ENCODE results near the gene ZNF280C. TPM values are rescaled to one million over a fixed set of nuclear protein-coding genes. Genes with fewer than 3 reads are reported as not detected.

ZNF280C gene
- total and polyA plus RNA-seq, 8 donors: 0.61 to 17.5 (median 2.3) TPM

DNA sequence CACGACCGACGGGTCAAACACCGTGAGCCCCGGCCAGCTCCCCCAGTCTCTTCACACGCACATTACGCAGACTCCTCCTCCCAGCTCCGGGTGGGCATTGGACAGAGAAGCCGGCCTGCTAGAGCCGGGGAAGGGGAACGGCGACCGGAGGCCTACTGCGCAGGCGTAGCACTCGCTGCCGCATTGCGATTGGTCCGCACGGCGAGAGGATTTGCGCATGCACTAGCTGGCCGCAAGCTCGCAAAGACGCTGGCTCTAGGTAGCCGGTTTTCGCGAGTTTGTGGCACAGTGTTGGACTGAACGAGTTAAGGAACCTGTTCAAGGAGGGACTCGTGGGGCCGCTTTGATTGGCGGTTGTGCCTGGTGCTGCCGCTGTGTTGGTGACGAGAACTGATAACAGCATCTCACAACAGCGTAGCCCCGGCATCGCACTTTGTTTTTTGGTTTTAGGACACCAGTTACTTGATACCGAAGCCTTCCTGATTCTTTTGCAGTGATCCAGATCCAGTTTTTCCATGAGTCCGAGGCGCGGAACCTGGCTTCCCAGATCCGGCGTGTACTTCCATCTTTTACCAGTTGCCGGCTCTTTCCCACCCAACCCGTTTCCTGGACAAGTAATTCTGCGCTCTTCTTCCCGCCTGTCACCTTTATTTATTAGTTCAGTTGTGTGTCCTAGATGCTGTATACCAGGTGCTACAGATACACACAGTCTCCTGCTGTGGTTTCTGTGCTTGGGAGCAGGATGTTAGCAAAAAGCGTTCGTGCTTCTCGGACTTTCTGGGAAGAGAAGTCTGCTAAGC lies 102.8 kb downstream of the ZNF280C start, which contains the start of gene AIFM1:
Gene AIFM1 (minus strand): TSS at position 139 of the 800 bp plus-strand sequence. CDS start 185 bp downstream, outside the sequence.
- 0 to 47% (median 4%) methylated on average over 17 to 50 of the region's 50 CpGs for WGBS, 5 donors

DNA sequence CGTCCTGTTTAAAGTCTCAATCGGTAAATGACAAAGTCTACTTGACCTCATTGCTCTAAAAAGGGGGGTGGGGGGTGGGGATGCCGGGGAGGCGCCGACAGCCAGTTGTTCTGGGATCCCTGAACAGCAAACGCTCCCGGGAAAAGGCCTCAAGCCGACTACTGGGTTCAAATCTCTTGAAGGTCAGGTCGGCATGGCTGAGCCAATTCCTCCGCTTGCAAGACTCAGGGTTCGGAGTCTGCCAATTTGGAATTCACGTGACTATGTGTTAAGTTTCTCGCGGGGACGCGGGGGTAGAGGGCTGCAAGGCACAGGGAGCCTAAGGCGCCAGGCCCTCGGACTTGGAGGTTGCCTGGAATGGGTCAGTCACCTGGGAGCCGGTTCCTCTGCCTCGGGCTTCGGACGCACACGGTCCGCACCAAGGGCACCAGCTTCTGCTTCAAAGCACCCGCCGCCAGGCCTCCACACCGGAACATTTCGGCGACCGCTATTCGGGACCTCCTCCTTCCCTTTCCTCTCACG lies 103.5 kb downstream of the ZNF280C start:
- peak overlapping the region; percentile 53 to 60 (median 56) for H3K4me3 ChIP-seq
- 0 to 39% (median 12%) methylated on average over 21 to 32 of the region's 32 CpGs for WGBS, 5 donors
- H3K27me3 ChIP-seq: no peaks in the 10 kb centered on the region
- no peak for TF ChIP-seq POLR2A (IDR thresholded peaks at IDR 0.05)
- TF ChIP-seq POLR2AphosphoS5 (IDR thresholded peaks at IDR 0.05): no peak
- TF ChIP-seq, protein P1, sequence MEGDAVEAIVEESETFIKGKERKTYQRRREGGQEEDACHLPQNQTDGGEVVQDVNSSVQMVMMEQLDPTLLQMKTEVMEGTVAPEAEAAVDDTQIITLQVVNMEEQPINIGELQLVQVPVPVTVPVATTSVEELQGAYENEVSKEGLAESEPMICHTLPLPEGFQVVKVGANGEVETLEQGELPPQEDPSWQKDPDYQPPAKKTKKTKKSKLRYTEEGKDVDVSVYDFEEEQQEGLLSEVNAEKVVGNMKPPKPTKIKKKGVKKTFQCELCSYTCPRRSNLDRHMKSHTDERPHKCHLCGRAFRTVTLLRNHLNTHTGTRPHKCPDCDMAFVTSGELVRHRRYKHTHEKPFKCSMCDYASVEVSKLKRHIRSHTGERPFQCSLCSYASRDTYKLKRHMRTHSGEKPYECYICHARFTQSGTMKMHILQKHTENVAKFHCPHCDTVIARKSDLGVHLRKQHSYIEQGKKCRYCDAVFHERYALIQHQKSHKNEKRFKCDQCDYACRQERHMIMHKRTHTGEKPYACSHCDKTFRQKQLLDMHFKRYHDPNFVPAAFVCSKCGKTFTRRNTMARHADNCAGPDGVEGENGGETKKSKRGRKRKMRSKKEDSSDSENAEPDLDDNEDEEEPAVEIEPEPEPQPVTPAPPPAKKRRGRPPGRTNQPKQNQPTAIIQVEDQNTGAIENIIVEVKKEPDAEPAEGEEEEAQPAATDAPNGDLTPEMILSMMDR (IDR thresholded peaks at IDR 0.05): no peak
- no peak for TF ChIP-seq EP300 (IDR thresholded peaks at IDR 0.05)
- H3K9me3 ChIP-seq: no peaks in the 10 kb centered on the region
- H3K4me1 ChIP-seq: peaks cover 0 to 37% (median 18%) of the 10 kb centered on the region in 4 donors
- intact Hi-C loops (cut with DNase I; ENCODE audit: low total_unique reads): no loop called here
- DNase-seq: no peak
- H3K36me3 ChIP-seq: no peaks in the 10 kb centered on the region
- H3K27ac ChIP-seq: peak overlapping the region; percentile 83 to 92 (median 91)

More for the DNA sequence above, 102.8 kb downstream of the ZNF280C start, which contains the start of gene AIFM1:
- DNase-seq: peak; percentile 90 to 97
- no peaks in the 10 kb centered on the region for H3K27me3 ChIP-seq
- peaks cover 0 to 40% (median 21%) of the 10 kb centered on the region in 4 donors for H3K4me1 ChIP-seq
- intact Hi-C loops (cut with DNase I; ENCODE audit: low total_unique reads): no loop called here
- no peaks in the 10 kb centered on the region for H3K9me3 ChIP-seq
- no peaks in the 10 kb centered on the region for H3K36me3 ChIP-seq
- H3K4me3 ChIP-seq: peak within 1 kb of the TSS; percentile 53 to 60 (median 56)
- H3K27ac ChIP-seq: peak within 1 kb of the TSS; percentile 83 to 92 (median 91)
- TF ChIP-seq EP300 (IDR thresholded peaks at IDR 0.05) (no peak), POLR2AphosphoS5 (IDR thresholded peaks at IDR 0.05) (peak; percentile 57 to 73 (median 71)), POLR2A (IDR thresholded peaks at IDR 0.05) (peak in 1 of 4 donors; percentile 14)
- TF ChIP-seq, protein P1 (IDR thresholded peaks at IDR 0.05): no peak

DNA sequence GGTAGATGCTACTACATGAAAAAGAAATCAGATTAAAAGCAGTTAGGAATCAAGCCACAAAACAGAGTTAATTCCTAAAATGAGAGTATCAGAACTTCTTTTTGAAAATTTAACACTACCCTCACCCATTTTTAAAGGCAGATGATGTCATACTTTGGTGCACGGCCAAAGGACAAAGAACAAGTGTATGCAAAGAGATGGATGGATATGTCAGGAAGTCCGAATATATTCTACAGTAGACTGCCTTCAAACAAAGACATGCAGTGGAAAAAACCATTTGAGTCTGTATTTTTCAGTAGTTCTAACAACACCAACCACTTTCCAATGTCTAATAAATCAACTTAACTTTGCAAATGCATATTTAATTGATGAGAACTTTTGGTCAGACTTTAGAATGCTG lies 105.3 kb downstream of the ZNF280C start:
- no peak overlapping the region for H3K27ac ChIP-seq
- no peak overlapping the region for H3K4me3 ChIP-seq
- no peak for TF ChIP-seq POLR2A (IDR thresholded peaks at IDR 0.05)
- no peak for TF ChIP-seq EP300 (IDR thresholded peaks at IDR 0.05)
- TF ChIP-seq POLR2AphosphoS5 (IDR thresholded peaks at IDR 0.05): no peak
- TF ChIP-seq, protein P1 (IDR thresholded peaks at IDR 0.05): no peak
- WGBS, 5 donors: 50 to 60% (median 57%) methylated on average over 2 of the region's 2 CpGs
- intact Hi-C loops (cut with DNase I; ENCODE audit: low total_unique reads): no loop called here
- no peak for DNase-seq
- H3K36me3 ChIP-seq: no peaks in the 10 kb centered on the region
- H3K9me3 ChIP-seq: no peaks in the 10 kb centered on the region
- peaks cover 0 to 37% (median 18%) of the 10 kb centered on the region in 4 donors for H3K4me1 ChIP-seq
- H3K27me3 ChIP-seq: no peaks in the 10 kb centered on the region

DNA sequence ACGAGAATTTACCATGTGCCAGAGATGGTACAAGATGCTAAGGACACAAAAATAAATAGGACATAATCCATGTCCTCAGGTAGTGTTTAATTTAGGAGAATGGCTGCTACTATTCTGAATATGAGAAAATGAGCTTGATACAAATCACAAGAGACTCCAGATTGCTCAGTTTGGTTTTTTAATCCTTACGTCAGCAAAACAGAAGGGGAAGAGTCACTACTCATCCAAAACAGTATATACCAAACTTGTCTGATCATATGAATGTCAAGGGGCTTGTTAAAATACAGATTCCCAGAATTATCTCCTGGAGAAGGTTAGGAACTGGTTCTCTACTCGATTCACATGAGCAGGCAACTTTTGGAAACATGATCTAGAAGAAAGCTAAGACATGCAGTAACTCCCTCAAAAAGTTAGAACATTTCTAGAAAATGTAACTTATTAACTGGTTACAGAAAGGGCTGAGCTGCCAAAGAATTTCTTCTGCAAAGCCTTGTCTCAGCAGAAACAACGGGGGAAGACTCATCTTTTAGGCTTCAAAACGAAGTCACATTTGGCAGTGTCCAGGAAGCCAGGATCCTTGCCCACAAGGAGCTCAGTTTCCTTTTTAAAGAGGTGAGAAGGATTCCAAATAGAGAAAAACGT lies 106.5 kb downstream of the ZNF280C start:
- no peak for TF ChIP-seq EP300 (IDR thresholded peaks at IDR 0.05)
- TF ChIP-seq POLR2AphosphoS5 (IDR thresholded peaks at IDR 0.05): no peak
- TF ChIP-seq, protein P1 (IDR thresholded peaks at IDR 0.05): no peak
- no peak for TF ChIP-seq POLR2A (IDR thresholded peaks at IDR 0.05)
- Histone ChIP-seq H3K36me3 (no peaks in the 10 kb centered on the region), H3K27ac (no peak overlapping the region), H3K4me3 (no peak overlapping the region), H3K9me3 (no peaks in the 10 kb centered on the region), H3K27me3 (no peaks in the 10 kb centered on the region), H3K4me1 (peaks cover 0 to 37% (median 18%) of the 10 kb centered on the region in 4 donors)
- intact Hi-C loops (cut with DNase I; ENCODE audit: low total_unique reads): no loop called here
- DNase-seq: no peak
- WGBS, 5 donors: 42 to 53% (median 50%) methylated on average over 6 of the region's 6 CpGs
